Measurements from ENCODE around the gene CNGA3.

GRCh38 chr2:98426771-98427170, 80.5 kb downstream of the CNGA3 start:
- TF ChIP-seq CTCF (IDR thresholded peaks at IDR 0.05; ENCODE audit: extremely low read depth in 1 of 2, insufficient read depth in 1 of 2, low read depth in 1 of 2, low read length in 2 of 2) (no peak), POLR2AphosphoS5 (IDR thresholded peaks at IDR 0.05; ENCODE audit: insufficient read depth, low read depth, low read length) (no peak)
